Amniotic stem cell (primary cell): ENCODE measurements around the gene MAP2K5.

Experiments
- DNase-seq: peaks from one replicate; lab custom pipeline; 2025; lab: John Stamatoyannopoulos, UW

MAP2K5 gene

GRCh38 chr15:67723294-67724024, 181.0 kb downstream of the MAP2K5 start:
- no peak for DNase-seq

GRCh38 chr15:67724691-67725375, 182.3 kb downstream of the MAP2K5 start:
- DNase-seq = no peak

- DNase-seq = no peak
These were observed 187.6 kb downstream of the MAP2K5 start for GRCh38 chr15:67730135-67730534.

- DNase-seq = no peak
These were observed 188.7 kb downstream of the MAP2K5 start for GRCh38 chr15:67731112-67731721.

GRCh38 chr15:67732164-67732563, 189.7 kb downstream of the MAP2K5 start:
- no peak for DNase-seq

- no peak for DNase-seq
These were observed 190.3 kb downstream of the MAP2K5 start for GRCh38 chr15:67732671-67733374.

GRCh38 chr15:67735896-67736295, 193.4 kb downstream of the MAP2K5 start:
- no peak for DNase-seq

GRCh38 chr15:67736810-67737209, 194.3 kb downstream of the MAP2K5 start:
- DNase-seq = no peak

GRCh38 chr15:67738056-67738455, 195.6 kb downstream of the MAP2K5 start:
- no peak for DNase-seq

- no peak for DNase-seq
These were observed 197.9 kb downstream of the MAP2K5 start for GRCh38 chr15:67740405-67740804.

GRCh38 chr15:67741308-67741707, 198.8 kb downstream of the MAP2K5 start:
- DNase-seq = no peak

- no peak for DNase-seq
These were observed 201.1 kb downstream of the MAP2K5 start for GRCh38 chr15:67743558-67743957.

- no peak for DNase-seq
These were observed 202.0 kb downstream of the MAP2K5 start for GRCh38 chr15:67744331-67745072.

- DNase-seq = peak; percentile 6
These were observed 202.8 kb downstream of the MAP2K5 start for GRCh38 chr15:67745073-67746006.

- DNase-seq = no peak
These were observed 203.5 kb downstream of the MAP2K5 start for GRCh38 chr15:67746022-67746421.

GRCh38 chr15:67746450-67746849, 203.9 kb downstream of the MAP2K5 start:
- no peak for DNase-seq

GRCh38 chr15:67747921-67748320, 205.4 kb downstream of the MAP2K5 start:
- no peak for DNase-seq

GRCh38 chr15:67750371-67750770, 207.9 kb downstream of the MAP2K5 start:
- DNase-seq = no peak

GRCh38 chr15:67753891-67754290, 211.4 kb downstream of the MAP2K5 start:
- no peak for DNase-seq

GRCh38 chr15:67755264-67755663, 212.8 kb downstream of the MAP2K5 start:
- DNase-seq = no peak

GRCh38 chr15:67755936-67756335, 213.4 kb downstream of the MAP2K5 start:
- DNase-seq = no peak
